ENCODE results near the gene SPATA9.

DNA sequence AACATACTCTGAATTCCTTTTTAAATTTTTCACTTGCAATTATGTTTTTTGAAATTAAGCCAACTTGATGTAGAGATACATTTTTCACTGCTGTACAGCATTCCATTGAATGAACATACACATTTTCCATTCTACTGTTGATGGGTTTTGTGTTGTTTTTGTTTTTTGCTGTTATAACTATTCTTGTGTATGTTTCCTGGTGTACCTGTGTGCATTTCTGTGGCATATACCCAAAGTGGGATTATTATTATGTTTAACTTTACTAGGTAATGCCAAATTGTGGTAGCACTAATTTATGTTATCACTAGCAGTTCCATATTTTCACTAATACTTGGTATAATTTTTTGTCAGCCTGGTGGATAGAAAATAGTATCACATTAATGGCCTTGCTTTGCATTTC is 33.5 kb downstream of the SPATA9 start:
- TF ChIP-seq, protein P1, sequence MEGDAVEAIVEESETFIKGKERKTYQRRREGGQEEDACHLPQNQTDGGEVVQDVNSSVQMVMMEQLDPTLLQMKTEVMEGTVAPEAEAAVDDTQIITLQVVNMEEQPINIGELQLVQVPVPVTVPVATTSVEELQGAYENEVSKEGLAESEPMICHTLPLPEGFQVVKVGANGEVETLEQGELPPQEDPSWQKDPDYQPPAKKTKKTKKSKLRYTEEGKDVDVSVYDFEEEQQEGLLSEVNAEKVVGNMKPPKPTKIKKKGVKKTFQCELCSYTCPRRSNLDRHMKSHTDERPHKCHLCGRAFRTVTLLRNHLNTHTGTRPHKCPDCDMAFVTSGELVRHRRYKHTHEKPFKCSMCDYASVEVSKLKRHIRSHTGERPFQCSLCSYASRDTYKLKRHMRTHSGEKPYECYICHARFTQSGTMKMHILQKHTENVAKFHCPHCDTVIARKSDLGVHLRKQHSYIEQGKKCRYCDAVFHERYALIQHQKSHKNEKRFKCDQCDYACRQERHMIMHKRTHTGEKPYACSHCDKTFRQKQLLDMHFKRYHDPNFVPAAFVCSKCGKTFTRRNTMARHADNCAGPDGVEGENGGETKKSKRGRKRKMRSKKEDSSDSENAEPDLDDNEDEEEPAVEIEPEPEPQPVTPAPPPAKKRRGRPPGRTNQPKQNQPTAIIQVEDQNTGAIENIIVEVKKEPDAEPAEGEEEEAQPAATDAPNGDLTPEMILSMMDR (IDR thresholded peaks at IDR 0.05; ENCODE audit: low read depth, low read length, poor library complexity, severe bottlenecking): no peak
- no peak for TF ChIP-seq EZH2phosphoT487 (IDR thresholded peaks at IDR 0.05; ENCODE audit: borderline replicate concordance, low read length)
